ENCODE measurements around the gene TNPO1. TPM values are rescaled to one million over a fixed set of nuclear protein-coding genes. Genes with fewer than 3 reads are reported as not detected.

The TNPO1 gene
- total RNA-seq, 4 donors from 2014 or later, result 81.2 to 131 (median 116) TPM

GRCh38 chr5:72951671-72952468 lies 135.4 kb downstream of the TNPO1 start:
- no peak for ATAC-seq
- no peaks in the 10 kb centered on the region for H3K27me3 ChIP-seq
- H3K4me1 ChIP-seq, result peaks cover 0 to 16% (median 10%) of the 10 kb centered on the region in 3 donors
- 94 to 97% methylated on average over 5 to 7 of the region's 7 CpGs for WGBS, 2 donors (ENCODE audit: low coverage in 1 of 2)
- TF ChIP-seq EP300 (IDR thresholded peaks at IDR 0.05) (no peak), POLR2A (IDR thresholded peaks at IDR 0.05) (no peak), POLR2AphosphoS5 (IDR thresholded peaks at IDR 0.05) (no peak)
- TF ChIP-seq, protein P1, sequence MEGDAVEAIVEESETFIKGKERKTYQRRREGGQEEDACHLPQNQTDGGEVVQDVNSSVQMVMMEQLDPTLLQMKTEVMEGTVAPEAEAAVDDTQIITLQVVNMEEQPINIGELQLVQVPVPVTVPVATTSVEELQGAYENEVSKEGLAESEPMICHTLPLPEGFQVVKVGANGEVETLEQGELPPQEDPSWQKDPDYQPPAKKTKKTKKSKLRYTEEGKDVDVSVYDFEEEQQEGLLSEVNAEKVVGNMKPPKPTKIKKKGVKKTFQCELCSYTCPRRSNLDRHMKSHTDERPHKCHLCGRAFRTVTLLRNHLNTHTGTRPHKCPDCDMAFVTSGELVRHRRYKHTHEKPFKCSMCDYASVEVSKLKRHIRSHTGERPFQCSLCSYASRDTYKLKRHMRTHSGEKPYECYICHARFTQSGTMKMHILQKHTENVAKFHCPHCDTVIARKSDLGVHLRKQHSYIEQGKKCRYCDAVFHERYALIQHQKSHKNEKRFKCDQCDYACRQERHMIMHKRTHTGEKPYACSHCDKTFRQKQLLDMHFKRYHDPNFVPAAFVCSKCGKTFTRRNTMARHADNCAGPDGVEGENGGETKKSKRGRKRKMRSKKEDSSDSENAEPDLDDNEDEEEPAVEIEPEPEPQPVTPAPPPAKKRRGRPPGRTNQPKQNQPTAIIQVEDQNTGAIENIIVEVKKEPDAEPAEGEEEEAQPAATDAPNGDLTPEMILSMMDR (IDR thresholded peaks at IDR 0.05), result no peak
- no peaks in the 10 kb centered on the region for H3K36me3 ChIP-seq
- H3K4me3 ChIP-seq, result no peak overlapping the region
- H3K27ac ChIP-seq, result no peak overlapping the region
- H3K9me3 ChIP-seq, result no peaks in the 10 kb centered on the region

GRCh38 chr5:72954389-72954788 lies 137.9 kb downstream of the TNPO1 start:
- no peak for ATAC-seq
- no peaks in the 10 kb centered on the region for H3K27me3 ChIP-seq
- peaks cover 0 to 40% (median 10%) of the 10 kb centered on the region in 3 donors for H3K4me1 ChIP-seq
- H3K4me3 ChIP-seq, result no peak overlapping the region
- no peaks in the 10 kb centered on the region for H3K36me3 ChIP-seq
- WGBS, 2 donors (ENCODE audit: low coverage in 1 of 2), result 85 to 86% methylated on average over 3 to 4 of the region's 7 CpGs
- H3K27ac ChIP-seq, result peak overlapping the region in 3 of 4 donors; percentile 96 to 99 (median 98)
- no peaks in the 10 kb centered on the region for H3K9me3 ChIP-seq
- TF ChIP-seq POLR2A (IDR thresholded peaks at IDR 0.05), result no peak
- TF ChIP-seq, protein P1 (IDR thresholded peaks at IDR 0.05), result no peak
- TF ChIP-seq POLR2AphosphoS5 (IDR thresholded peaks at IDR 0.05), result no peak
- TF ChIP-seq EP300 (IDR thresholded peaks at IDR 0.05), result no peak

GRCh38 chr5:72955143-72955767 lies 138.8 kb downstream of the TNPO1 start:
- TF ChIP-seq EP300 (IDR thresholded peaks at IDR 0.05) (no peak), POLR2A (IDR thresholded peaks at IDR 0.05) (no peak), POLR2AphosphoS5 (IDR thresholded peaks at IDR 0.05) (no peak)
- TF ChIP-seq, protein P1 (IDR thresholded peaks at IDR 0.05), result no peak
- WGBS, 2 donors (ENCODE audit: low coverage in 1 of 2), result 10 to 11% methylated on average over 2 of the region's 33 CpGs
- H3K9me3 ChIP-seq, result no peaks in the 10 kb centered on the region

DNA sequence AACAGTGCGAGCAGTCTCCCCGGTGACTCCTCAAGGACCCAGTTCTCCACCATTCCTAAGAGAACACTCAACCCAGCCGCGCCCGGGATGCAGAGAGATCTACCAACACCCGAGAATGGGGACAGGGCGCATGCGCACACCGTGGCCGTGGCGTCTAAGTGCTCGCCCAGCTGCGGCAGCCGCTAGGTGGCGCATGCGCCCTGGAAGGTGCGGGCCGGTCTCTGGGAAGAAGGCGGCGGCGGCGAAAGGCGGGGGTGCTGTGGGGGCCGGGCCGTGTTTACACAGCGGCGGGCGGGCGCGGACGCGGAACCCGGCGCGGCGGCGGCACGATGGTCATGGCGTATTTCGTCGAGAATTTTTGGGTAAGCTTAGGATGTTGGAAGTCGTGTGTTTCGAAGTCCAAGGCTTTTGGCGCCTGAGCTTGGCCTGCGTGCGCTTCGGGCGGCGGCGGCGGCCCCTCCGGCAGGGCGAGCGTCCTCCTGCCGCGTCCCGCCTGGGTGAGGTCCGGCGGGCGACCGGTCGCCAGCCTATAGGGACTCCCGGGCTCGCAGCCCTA lies 139.4 kb downstream of the TNPO1 start, which contains the start of gene FCHO2:
Gene FCHO2, plus strand, starts transcription at position 274 of the 556 bp plus-strand sequence. Its CDS starts 56 bp downstream, at position 330.
- peaks cover 0 to 49% (median 10%) of the 10 kb centered on the region in 3 donors for H3K4me1 ChIP-seq
- 20% methylated on average over 1 of the region's 64 CpGs; no CpG with 5 or more reads in 1 of the 2 donors for WGBS, 2 donors (ENCODE audit: low coverage in 1 of 2)
- ATAC-seq, result peak; percentile 95
- H3K27me3 ChIP-seq, result no peaks in the 10 kb centered on the region
- H3K9me3 ChIP-seq, result no peaks in the 10 kb centered on the region
- peak within 1 kb of the TSS; percentile 69 to 80 for H3K4me3 ChIP-seq
- TF ChIP-seq POLR2A (IDR thresholded peaks at IDR 0.05), result peak; percentile 47 to 80
- TF ChIP-seq, protein P1 (IDR thresholded peaks at IDR 0.05), result peak; percentile 76 to 95 (median 94)
- TF ChIP-seq POLR2AphosphoS5 (IDR thresholded peaks at IDR 0.05), result peak; percentile 66
- TF ChIP-seq EP300 (IDR thresholded peaks at IDR 0.05), result no peak
- H3K27ac ChIP-seq, result peak within 1 kb of the TSS; percentile 82 to 99 (median 97)
- no peaks in the 10 kb centered on the region for H3K36me3 ChIP-seq

More at GRCh38 chr5:72955143-72955767, 138.8 kb downstream of the TNPO1 start:
- Histone ChIP-seq H3K36me3 (no peaks in the 10 kb centered on the region), H3K4me1 (peaks cover 0 to 49% (median 10%) of the 10 kb centered on the region in 3 donors), H3K27ac (peak overlapping the region; percentile 82 to 99 (median 97)), H3K27me3 (no peaks in the 10 kb centered on the region), H3K4me3 (peak overlapping the region; percentile 69 to 80)
- ATAC-seq, result peak; percentile 72
